Raji (cell line): ENCODE data around the gene LRIT3.
A peak's percentile ranks its signal among the peaks of the same experiment; 100 is the strongest.

Experiments
- POLR2A ChIP-seq: IDR thresholded peaks from 2 replicates; pipeline ENCODE4 v1.6.1; 2011; ENCODE audit warnings: low read depth, low read length, control low read depth; ENCODE audit not compliant: insufficient read depth

The LRIT3 gene, protein sequence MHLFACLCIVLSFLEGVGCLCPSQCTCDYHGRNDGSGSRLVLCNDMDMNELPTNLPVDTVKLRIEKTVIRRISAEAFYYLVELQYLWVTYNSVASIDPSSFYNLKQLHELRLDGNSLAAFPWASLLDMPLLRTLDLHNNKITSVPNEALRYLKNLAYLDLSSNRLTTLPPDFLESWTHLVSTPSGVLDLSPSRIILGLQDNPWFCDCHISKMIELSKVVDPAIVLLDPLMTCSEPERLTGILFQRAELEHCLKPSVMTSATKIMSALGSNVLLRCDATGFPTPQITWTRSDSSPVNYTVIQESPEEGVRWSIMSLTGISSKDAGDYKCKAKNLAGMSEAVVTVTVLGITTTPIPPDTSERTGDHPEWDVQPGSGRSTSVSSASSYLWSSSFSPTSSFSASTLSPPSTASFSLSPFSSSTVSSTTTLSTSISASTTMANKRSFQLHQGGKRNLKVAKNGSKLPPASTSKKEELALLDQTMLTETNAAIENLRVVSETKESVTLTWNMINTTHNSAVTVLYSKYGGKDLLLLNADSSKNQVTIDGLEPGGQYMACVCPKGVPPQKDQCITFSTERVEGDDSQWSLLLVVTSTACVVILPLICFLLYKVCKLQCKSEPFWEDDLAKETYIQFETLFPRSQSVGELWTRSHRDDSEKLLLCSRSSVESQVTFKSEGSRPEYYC

DNA sequence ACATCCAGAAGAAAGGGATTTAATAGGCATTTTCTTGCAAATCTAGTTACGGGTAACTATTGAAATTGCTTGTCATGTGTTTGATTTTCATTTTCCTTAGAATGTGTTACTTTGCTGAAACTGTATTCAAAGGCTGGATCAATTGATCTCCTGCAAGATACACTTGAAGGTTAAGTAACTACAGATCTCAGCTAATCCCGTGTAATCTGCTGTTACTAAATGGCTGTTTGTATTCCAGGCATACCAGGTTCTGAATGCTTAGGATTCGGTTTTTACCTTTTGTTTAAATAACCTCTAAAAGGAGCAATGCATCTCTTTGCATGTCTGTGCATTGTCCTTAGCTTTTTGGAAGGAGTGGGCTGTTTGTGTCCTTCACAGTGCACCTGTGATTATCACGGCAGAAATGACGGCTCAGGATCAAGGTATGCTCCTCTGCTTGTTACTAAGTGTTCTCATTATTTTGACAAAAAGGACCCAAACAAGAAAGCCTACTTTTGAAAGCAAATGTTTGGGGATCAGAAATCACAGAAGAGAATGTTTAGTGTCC is at the start of gene LRIT3:
TSS of gene LRIT3 (plus strand) at position 212 of the 547 bp plus-strand sequence. CDS start at position 307, 95 bp downstream.
- TF ChIP-seq POLR2A, result no peak

DNA sequence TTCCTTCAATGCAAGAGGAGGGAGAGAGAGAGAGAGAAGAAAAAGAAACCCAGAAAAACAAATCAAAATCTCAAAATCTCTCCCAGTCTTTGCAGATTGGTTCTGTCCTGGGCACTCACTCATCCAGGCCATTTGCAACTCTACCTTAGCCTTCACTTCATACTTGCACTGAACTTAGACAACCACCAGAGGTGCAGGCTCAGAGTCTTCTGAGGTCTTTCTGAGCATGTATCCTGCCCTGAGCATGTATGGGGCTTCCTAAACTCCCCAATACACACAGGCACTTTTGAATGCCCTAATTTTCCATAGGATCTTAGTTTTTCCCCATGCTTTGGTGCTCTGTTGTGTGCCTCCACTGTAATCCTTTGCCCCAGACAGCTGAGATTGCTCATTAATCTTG is 49.0 kb upstream of the LRIT3 start:
- no peak for TF ChIP-seq POLR2A

DNA sequence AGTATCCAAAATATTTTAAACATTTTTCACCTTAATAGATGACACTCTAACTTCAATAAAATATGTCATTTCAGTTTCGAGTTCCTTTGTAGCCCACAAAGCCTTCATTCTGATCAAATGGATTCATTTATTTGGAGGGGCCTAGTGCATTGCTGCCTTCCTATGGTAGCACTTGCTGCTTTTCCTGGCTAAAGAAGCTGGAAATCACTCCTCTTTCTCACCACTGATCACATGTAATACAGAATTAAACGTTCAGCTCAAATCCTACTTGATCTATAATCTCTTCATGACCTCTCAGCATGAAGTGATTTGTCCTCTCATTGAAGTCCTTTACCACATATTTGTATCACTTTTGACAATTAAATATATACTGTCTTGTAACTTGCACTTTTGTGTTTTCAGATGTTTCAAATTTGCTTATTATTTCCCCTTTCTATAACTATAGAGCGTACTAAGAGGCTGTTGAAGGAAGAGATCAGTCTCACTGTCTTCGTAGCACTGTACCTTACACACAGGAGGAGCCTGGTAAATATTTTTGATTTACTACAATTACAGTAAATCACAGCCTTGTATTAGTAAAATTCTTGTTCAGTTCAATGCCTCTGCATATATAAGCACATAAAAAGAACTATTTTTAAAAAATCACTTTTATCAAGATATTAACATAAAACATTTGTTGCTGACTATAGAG is 46.7 kb upstream of the LRIT3 start:
- TF ChIP-seq POLR2A, result no peak

DNA sequence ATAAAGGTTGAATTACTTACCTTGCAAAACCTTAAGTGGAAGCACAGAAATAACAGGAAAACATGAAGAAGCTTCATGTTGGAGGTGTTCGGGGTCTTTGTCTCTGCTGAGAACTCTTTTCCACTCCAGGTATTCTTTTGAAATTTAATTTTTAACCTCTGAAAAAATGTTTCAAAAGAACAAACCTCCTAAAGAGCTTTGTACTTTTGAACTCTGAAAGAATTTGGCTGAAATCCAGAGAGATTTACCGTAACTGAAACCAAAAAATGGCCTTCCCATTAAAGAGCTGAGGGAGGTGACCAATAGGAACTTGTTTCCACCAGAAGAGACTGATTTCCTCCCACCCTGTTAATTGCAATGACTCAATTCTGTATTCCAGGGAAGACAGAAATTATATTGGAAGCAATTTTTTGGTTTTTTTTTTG is 46.0 kb upstream of the LRIT3 start, which contains the start of gene CFI:
TSS of gene CFI (minus strand) at position 105 of the 425 bp plus-strand sequence. CDS start at position 77, 28 bp downstream.
- no peak for TF ChIP-seq POLR2A

DNA sequence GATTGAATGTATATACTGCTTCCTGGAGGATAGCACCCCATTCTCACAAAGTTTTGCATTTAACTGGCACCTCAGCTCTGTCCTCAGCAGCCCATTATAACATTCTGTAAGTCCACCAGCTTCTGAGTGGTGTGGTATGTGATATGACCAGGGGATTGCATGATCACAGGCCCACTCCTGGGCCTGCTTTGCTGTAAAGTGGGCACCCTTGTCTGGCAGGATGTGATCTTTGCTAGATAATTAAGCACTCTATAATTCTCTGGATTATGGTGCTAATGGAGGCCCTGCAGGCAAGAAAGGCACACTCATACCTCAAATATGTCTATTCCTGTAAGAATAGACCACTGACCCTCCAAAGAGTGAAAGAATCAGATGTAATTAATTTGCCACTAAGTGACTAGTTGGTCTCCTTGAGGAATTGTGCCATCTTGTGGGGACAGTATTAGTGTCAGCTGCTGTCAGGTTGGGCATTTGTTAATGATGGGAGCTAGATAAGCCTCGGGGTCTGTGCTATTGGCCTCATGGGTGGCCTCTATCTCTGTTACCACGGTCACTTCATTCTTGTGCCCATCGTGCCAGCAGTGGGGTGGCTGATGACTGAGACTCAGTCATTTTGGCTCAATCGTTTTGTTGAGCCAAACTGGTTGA is 43.9 kb upstream of the LRIT3 start:
- TF ChIP-seq POLR2A, result no peak

DNA sequence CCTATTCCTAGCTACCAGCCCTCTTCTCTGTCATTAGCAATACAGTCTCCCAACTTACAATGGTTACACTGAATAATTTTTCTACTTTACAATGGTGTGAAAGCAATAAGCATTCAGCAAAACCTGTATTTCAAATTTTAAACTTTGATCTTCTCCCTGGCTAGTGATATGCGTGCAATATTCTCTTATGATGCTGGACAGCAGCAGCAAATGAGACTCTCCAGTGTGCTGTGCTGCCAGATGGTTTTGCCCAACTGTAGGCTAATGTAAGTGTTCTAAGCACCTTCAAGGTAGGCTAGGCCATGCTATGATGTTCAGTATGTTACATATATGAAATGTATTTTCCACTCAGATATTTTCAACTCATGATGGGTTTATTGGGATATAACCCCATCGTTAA is 38.3 kb upstream of the LRIT3 start:
- TF ChIP-seq POLR2A, result no peak

DNA sequence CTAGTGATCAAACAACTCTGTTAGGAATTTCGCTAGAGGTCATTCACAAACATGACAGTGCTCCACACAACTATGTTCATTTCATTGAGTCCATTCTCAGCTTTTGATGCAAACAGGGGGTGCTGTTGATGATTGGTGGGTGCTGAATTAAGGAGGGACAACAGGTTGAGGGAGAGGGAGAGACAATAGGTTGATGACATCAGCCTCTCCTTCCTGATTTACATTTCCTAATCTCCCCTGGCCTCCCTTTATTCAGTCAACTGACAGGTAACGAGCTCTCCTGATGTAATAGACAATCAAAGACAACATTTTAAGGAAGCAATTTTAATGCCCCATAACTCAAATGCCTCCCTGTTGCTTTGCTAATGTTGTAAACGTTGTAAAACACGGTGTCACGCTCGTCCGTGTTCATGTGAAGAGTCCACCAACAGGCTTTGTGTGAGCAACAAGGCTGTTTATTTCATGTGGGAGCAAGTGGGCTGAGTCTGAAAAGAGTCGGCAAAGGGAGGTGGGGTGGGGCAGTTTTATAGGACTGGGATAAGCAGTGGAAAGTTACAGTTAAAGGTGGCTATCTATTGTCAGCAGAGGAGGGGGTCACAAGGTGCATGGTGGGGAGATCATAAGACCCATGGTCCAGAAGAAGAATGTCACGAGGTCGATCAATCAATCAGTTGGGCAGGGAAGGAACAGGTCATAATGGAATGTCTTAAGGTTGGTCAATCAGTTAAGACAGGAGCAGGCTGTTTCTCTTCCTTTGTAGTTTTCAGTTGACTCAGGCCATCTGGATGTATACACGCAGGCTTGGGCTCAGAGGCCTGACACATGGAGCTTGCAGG is 37.1 kb upstream of the LRIT3 start:
- no peak for TF ChIP-seq POLR2A

DNA sequence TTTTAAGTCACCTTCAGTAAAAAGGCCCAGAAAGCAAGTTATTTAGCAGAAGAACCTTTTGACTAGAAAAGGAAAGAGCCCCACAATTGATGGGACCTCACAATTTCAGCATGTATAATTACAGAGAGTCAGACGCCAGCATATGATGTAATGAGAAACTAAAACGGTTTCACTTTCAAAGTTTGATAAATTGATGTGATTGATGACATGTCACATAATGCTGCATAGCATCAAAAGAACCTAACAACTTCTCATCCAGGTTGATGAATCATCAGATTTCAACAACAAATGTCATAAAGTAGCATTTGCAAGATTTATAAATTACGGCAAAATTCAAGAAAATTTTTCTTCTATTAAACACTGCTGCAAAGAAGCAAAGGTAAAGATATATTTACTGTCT is 36.2 kb upstream of the LRIT3 start:
- no peak for TF ChIP-seq POLR2A

DNA sequence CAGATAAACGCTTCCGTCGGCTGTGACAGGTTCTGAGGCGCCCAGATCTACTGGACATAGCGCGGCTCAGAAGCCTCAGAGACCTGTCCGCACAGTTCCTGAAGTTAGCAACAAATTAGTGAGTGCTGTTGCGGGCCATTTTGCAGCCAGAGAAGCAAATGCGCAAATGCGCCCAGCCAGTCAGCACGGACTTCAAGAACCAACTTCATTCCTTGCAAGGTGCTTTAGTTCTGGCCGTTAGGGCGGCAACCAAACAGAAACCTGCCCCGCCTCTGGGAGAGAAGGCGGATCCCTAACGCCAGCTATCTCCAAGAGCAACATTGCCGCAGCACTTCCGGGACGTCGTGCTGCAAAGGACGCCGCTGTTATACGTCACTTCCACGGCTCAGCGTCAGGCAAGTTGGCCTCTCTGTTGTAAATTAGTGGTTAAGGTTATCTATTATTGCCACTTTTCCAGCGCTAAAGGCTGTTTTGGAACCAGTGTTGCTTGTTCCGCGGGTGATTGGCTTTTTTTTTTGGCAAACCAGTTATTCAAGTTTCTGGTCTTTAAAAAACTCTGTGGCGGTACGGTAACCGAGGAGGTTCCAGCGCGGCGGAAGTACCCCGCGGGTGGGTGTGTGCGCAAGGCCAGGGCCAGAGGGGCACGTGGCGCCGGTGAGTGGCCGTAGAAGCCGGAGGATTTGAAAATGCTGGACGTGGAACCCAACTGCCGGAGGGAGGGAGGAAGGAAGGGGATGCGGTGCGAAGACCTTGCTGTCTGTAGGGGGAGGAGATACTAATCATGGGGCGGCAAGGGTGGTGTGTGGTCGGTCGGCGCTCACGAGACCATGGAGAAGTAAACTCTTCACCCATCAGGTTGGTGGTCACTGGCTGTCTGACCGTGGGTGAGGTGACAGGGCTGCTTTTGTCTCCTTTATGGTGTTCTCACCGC is 32.5 kb upstream of the LRIT3 start, which contains the start of gene GAR1:
TSS of gene GAR1 (plus strand) at position 612 of the 931 bp plus-strand sequence. CDS start 403 bp downstream, outside the sequence.
- peak; percentile 81 for TF ChIP-seq POLR2A

DNA sequence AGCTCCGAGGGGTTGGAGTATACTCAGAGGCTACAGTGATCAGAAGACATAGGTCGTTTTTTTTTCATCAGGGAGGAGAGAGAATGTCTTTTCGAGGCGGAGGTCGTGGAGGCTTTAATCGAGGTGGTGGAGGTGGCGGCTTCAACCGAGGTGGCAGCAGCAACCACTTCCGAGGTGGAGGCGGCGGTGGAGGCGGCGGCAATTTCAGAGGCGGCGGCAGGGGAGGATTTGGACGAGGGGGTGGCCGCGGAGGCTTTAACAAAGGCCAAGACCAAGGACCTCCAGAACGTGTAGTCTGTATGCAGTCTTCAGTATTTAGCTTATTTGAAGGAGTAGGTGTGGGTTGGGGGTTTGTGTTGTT is 31.8 kb upstream of the LRIT3 start:
- no peak for TF ChIP-seq POLR2A

DNA sequence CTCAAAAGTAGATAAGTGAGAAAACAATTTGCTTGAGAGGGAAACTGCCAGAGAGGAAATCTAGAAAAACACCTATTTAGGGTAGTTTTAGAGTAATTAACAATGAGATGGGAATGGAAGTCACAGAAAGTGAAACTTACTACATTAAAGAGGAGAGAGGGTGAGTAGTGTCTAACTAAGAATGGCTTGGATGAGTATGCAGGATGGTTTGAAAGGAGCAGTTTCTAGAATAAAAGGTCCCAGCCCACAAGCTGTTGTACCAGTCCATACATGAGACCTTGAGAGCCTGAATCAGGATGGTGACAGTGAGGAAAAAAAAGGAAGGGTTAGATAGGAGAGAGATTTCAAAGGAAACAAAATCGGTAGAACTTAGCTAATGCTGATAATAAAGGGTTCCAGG is 31.0 kb upstream of the LRIT3 start:
- TF ChIP-seq POLR2A, result no peak

DNA sequence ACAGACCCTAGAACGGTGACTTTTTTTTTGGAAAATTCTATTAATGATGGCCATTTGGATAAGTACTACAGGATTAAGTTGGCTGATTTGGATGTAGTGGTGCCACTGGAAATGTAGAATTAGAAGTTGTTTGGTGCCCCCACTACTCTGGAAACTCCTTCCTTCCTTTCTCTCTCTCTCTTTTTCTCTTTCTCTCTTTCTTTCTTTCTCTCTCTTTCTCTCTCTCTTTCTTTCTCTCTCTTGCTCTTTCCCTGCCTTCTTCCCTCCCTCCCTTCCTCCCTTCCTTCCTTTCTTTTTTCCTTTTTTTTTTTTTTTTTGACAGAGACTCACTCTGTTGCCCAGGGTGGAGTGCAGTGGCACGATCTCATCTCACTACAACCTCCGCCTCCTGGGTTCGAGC is 29.6 kb upstream of the LRIT3 start:
- TF ChIP-seq POLR2A, result no peak

DNA sequence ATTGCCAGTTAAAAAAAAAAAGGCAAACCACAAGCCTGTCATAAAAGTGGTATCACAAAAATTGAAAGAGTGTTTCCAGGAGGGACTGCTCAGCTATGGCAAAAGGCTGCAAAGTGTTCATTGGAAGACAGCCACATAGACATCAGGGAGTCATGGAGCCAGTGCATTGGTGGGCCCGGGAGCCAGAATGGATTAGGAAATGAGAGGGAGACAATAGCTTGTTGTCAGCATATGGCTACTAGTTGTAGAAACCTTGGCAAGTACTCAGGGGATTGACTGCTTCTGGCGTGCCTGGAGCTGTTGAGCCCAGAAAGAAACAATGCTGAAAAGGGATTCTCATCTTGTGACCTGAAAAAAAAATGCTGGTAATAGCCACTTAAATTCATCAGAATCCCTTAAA is 27.3 kb upstream of the LRIT3 start:
- no peak for TF ChIP-seq POLR2A
